ENCODE data around the gene ELF1. TPM values are rescaled to one million over a fixed set of nuclear protein-coding genes. Genes with fewer than 3 reads are reported as not detected.
"Not testable (repeated sequence)": the region's sequence is repeated elsewhere in the genome, so short reads cannot be mapped to it uniquely, and the experiment has no call there.

Gene ELF1
- polyA plus RNA-seq, 2 of the 4 experiments (the other 2 are of a cell fraction): 24.9 to 45.0 TPM

DNA sequence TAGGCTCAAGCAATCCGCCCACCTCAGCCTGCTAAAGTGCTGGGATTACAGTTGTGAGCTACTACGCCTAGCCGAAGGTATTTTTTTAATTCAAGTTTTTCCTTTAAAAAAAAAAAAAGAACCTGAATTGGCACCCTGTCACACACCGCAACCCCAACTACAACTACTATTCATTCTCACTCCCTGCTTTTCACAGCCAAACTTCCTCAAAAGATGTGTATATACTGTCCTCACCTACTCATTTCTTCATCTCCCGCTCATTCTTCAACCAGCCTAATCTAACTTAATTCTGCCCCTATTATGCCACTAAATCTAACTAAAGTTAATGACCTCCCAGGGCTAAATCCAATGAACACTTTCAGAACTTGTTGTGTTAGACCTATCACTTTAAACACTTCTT is 29.5 kb upstream of the ELF1 start:
- Histone ChIP-seq H3K4me3 (no peak overlapping the region), H3K27ac (no peak overlapping the region), H3K4me2 (no peak overlapping the region), H3K4me1 (peaks cover 27% of the 10 kb centered on the region), H3K9me3 (peaks cover 4% of the 10 kb centered on the region; the same call in 1 of the 3 replicates)
- ChIA-PET CTCF (no interaction called here), POLR2A (no interaction called here)
- DNase-seq (ENCODE audit: low read depth in 1 of 2, low spot score in 1 of 2) (no peak), FAIRE-seq (no peak), ATAC-seq (no peak)
- no peak for TF ChIP-seq ZFP36 (IDR thresholded peaks at IDR 0.05; ENCODE audit: borderline replicate concordance, partially characterized antibody)
- 97% methylated on average over 5 of the region's 5 CpGs for WGBS (ENCODE audit: missing lambda C conversion rate)

DNA sequence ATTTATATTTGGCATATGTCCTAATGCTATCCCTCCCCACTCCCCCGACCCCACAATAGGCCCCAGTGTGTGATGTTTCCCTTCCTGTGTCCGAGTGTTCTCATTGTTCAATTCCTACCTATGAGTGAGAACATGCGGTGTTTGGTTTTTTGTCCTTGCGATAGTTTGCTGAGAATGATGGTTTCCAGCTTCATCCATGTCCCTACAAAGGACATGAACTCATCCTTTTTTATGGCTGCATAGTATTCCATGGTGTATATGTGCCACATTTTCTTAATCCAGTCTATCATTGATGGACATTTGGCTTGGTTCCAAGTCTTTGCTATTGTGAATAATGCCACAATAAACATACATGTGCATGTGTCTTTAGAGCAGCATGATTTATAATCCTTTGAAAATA is 23.3 kb upstream of the ELF1 start:
- H3K27ac ChIP-seq; H3K4me1 ChIP-seq; ATAC-seq; H3K4me2 ChIP-seq; DNase-seq (ENCODE audit: low read depth in 1 of 2, low spot score in 1 of 2); H3K9me3 ChIP-seq; H3K4me3 ChIP-seq; CTCF ChIA-PET; FAIRE-seq; POLR2A ChIA-PET: not testable (repeated sequence)
- 88% methylated on average over 3 of the region's 4 CpGs for WGBS (ENCODE audit: missing lambda C conversion rate)

DNA sequence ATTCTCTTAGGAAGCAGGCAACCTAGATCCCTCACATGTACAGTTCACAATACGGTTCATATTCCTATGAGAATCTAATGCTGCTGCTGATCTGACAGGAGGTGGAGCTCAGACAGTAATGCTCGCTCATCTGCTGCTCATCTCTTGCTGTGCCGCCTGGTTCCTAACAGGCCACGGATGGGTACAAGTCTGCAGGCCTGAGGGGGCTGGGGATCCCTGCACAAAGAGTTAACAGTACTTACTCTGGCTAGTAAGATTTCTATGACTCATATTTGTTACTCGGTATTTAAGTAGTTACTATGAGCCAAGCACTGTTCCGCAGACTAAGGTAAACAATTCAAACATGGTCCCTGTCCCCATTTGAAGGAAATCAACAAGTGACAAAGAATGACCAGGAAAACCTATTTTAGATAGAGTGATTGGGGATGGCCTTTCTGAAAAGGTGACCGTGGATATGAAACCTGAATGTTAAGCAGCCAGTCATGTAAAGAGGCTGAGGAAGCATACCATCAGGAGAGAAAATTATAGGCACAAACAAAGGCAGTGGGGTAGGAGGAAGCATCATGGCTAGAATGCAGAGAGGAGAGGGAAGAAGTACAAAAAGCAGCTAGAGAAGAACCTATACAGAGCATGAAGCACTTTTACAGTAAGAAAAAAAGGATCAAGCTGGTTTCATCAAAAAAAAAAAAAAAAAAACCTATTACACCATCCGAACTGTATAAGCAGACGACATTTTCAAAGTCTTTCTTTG is 21.6 kb upstream of the ELF1 start:
- no peak for FAIRE-seq
- POLR2A ChIA-PET: no interaction called here

DNA sequence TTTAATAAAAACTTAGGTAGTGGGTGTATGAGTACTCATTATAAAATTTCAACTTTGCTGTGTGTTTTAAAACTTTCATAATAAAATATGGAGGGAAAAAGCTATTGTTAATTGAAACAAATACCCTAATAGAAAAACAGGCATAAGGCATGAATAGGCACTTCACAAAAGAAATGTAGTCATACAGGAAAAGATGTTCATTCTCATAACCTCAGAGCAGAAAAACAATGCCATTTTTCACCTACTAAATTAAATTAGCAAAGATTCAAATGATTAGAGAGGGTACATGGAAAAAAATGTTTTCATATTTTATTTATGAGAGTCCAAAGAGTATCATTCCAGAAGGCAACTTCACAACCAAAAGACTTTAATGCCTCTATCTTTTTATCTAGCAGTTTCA is 20.6 kb upstream of the ELF1 start:
- ATAC-seq: no peak
- H3K4me2 ChIP-seq: no peak overlapping the region
- no peaks in the 10 kb centered on the region for H3K9me3 ChIP-seq
- no peak for DNase-seq (ENCODE audit: low read depth in 1 of 2, low spot score in 1 of 2)
- ChIA-PET POLR2A (no interaction called here), CTCF (interaction anchor here (2.2 kb wide), 1 partner anchor 15 kb away, joined by 5 read pairs; no protein-coding TSS in a partner anchor)
- no peak overlapping the region for H3K4me3 ChIP-seq
- no peak for FAIRE-seq
- H3K4me1 ChIP-seq: 0 out of 3 replicates have a peak, but pooled peaks cover 3% of the 10 kb centered on the region
- TF ChIP-seq NFE2L2 (conservative IDR thresholded peaks at IDR 0.05; ENCODE audit: low read length) (no peak), HDAC2 (IDR thresholded peaks at IDR 0.05) (no peak), POLR2AphosphoS2 (conservative IDR thresholded peaks at IDR 0.05; ENCODE audit: low read length) (no peak), JUN (IDR thresholded peaks at IDR 0.05) (no peak), BHLHE40 (IDR thresholded peaks at IDR 0.05; ENCODE audit: low read depth, low read length) (no peak), CHD4 (IDR thresholded peaks at IDR 0.05; ENCODE audit: borderline replicate concordance) (no peak), CHD2 (IDR thresholded peaks at IDR 0.05; ENCODE audit: low read length, partially characterized antibody) (no peak), EP300 (IDR thresholded peaks at IDR 0.05) (no peak), RARB (CRISPR knock-in tag; IDR thresholded peaks at IDR 0.05) (no peak), MAFK (IDR thresholded peaks at IDR 0.05; ENCODE audit: partially characterized antibody) (no peak), CBX2 (IDR thresholded peaks at IDR 0.05; ENCODE audit: borderline replicate concordance, low read depth) (no peak), CEBPB (IDR thresholded peaks at IDR 0.05) (no peak)
- TF ChIP-seq, protein P1, sequence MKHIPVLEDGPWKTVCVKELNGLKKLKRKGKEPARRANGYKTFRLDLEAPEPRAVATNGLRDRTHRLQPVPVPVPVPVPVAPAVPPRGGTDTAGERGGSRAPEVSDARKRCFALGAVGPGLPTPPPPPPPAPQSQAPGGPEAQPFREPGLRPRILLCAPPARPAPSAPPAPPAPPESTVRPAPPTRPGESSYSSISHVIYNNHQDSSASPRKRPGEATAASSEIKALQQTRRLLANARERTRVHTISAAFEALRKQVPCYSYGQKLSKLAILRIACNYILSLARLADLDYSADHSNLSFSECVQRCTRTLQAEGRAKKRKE (CRISPR knock-in tag; IDR thresholded peaks at IDR 0.05; ENCODE audit: low read depth): no peak
- TF ChIP-seq, protein P2, sequence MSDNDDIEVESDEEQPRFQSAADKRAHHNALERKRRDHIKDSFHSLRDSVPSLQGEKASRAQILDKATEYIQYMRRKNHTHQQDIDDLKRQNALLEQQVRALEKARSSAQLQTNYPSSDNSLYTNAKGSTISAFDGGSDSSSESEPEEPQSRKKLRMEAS (IDR thresholded peaks at IDR 0.05): no peak
- TF ChIP-seq, protein P3, sequence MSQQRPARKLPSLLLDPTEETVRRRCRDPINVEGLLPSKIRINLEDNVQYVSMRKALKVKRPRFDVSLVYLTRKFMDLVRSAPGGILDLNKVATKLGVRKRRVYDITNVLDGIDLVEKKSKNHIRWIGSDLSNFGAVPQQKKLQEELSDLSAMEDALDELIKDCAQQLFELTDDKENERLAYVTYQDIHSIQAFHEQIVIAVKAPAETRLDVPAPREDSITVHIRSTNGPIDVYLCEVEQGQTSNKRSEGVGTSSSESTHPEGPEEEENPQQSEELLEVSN (IDR thresholded peaks at IDR 0.05; ENCODE audit: borderline replicate concordance, low read depth): no peak
- H3K27ac ChIP-seq: no peak overlapping the region

More for the DNA sequence above, 21.6 kb upstream of the ELF1 start:
- peak overlapping the region; percentile 46; the same call in 1 of the 3 replicates for H3K4me2 ChIP-seq
- ATAC-seq (no peak), DNase-seq (ENCODE audit: low read depth in 1 of 2, low spot score in 1 of 2) (no peak)
- H3K9me3 ChIP-seq: no peaks in the 10 kb centered on the region
- 65% methylated on average over 9 of the region's 9 CpGs for WGBS (ENCODE audit: missing lambda C conversion rate)
- CTCF ChIA-PET: interaction anchor here (1.3 kb wide), 1 partner anchor 13 kb away, joined by 3 read pairs; no protein-coding TSS in a partner anchor
- no peak overlapping the region for H3K27ac ChIP-seq
- H3K4me3 ChIP-seq: no peak overlapping the region
- TF ChIP-seq FOSL2 (IDR thresholded peaks at IDR 0.05) (no peak), FOSL2 (CRISPR knock-in tag; IDR thresholded peaks at IDR 0.05) (peak; percentile 30; the same call in 1 of the 2 replicates), POLR2A (IDR thresholded peaks at IDR 0.05; ENCODE audit: low read length) (no peak)
- 0 out of 3 replicates have a peak, but pooled peaks cover 3% of the 10 kb centered on the region for H3K4me1 ChIP-seq

DNA sequence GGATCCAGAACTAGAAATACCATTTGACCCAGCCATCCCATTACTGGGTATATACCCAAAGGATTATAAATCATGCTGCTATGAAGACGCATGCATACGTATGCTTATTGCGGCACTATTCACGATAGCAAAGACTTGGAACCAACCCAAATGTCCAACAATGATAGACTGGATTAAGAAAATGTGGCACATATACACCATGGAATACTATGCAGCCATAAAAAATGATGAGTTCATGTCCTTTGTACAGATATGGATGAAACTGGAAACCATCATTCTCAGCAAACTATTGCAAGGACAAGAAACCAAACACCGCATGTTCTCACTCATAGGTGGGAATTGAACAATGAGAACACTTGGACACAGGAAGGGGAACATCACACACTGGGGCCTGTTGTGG is 17.4 kb upstream of the ELF1 start:
- not testable (repeated sequence) for H3K27ac ChIP-seq, ATAC-seq

More for the DNA sequence above, 17.4 kb upstream of the ELF1 start:
- POLR2A ChIA-PET; FAIRE-seq; H3K4me3 ChIP-seq; H3K4me2 ChIP-seq; H3K4me1 ChIP-seq; DNase-seq (ENCODE audit: low read depth in 1 of 2, low spot score in 1 of 2); H3K9me3 ChIP-seq; CTCF ChIA-PET: not testable (repeated sequence)
- WGBS (ENCODE audit: missing lambda C conversion rate): 95% methylated on average over 5 of the region's 5 CpGs
